T-helper 2 cell treated with Interferon-gamma antibody and Interleukin-4, amounts not matched to agents 5 μg/mL and 100 μg/mL, for 36 hours (primary cell): ENCODE results near the gene FGGY.

ENCODE experiments used
- DNase-seq: peaks from one replicate; pipeline ENCODE4 v3.0.0; 2021; ENCODE audit warnings: low spot score
- H3K27ac Mint-ChIP-seq: one replicate; pipeline ENCODE4 v1.8.0; 2021; ENCODE audit warnings: mild to moderate bottlenecking, mixed read lengths
- H3K27me3 Mint-ChIP-seq: one replicate; pipeline ENCODE4 v1.8.0; 2021; ENCODE audit warnings: low read depth, mixed read lengths
- H3K36me3 Mint-ChIP-seq: one replicate; pipeline ENCODE4 v1.8.0; 2021; ENCODE audit warnings: low read depth, mixed read lengths
- H3K4me1 Mint-ChIP-seq: one replicate; pipeline ENCODE4 v1.8.0; 2021; ENCODE audit warnings: low read depth, mixed read lengths
- H3K4me3 Mint-ChIP-seq: one replicate; pipeline ENCODE4 v1.8.0; 2022; ENCODE audit warnings: mild to moderate bottlenecking, moderate library complexity, mixed read lengths
- H3K9me3 Mint-ChIP-seq: one replicate; pipeline ENCODE4 v1.8.0; 2021; ENCODE audit warnings: mixed read lengths

The FGGY gene

DNA sequence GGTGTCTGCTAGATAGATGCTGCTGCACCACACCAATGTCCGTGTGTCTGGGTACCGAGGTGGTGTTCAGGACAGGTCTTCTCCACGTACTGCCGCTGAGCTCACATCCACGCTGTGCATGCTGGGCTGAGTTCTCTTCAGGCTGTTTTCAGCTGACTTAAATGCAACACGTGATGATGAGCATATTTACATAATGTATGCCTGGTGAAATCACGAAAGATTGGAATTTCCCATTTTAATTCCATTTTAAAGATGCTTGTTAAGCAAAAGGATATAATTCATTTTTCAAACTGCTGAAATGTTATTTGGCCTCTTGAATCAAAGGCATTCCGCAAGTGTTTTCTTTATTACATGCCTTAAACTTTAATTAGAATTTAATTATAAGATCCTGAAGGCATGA lies 107.9 kb downstream of the FGGY start:
- Mint-ChIP-seq H3K27me3 (no peaks in the 10 kb centered on the region), H3K27ac (no peak overlapping the region), H3K4me1 (peaks cover 5% of the 10 kb centered on the region), H3K9me3 (no peaks in the 10 kb centered on the region), H3K4me3 (no peak overlapping the region), H3K36me3 (no peaks in the 10 kb centered on the region)
- DNase-seq: no peak

DNA sequence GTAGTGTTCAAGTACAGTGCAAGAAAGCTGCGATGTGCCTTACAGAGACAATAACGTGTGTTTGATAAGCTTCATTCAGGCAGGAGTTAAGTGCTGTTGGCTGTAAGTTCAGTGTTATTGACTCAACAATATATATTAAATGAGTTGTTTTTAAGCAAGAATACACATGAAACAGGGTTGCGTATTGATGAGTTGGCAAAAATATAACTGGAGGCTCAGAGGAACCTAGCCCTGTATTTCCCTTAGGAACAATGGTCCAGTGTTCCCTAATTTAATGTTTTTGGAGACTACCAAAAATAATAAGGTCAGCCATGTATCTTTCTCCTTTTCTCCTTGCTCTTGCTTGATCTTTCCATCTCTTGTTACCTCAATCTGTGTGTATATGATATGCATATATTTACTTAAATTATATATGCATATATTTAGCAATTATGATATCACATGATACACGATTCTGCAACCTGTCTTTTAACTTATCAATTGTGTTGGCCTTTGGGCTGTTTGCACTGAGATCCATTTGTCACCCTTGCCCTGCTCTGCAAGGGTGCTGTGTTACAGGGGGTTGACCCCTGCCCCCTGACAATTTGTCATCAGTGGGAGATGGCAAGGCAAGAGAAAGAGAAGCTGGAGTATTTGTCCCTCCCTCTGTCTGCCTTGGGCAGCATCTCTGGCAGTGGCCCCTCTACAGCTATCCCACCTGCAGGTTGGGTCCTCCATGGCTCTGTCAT lies 109.7 kb downstream of the FGGY start:
- Mint-ChIP-seq H3K9me3 (no peaks in the 10 kb centered on the region), H3K27me3 (no peaks in the 10 kb centered on the region), H3K36me3 (no peaks in the 10 kb centered on the region), H3K4me1 (peaks cover 3% of the 10 kb centered on the region), H3K27ac (no peak overlapping the region), H3K4me3 (no peak overlapping the region)
- no peak for DNase-seq

GRCh38 chr1:59408608-59409240 lies 111.8 kb downstream of the FGGY start:
- H3K9me3 Mint-ChIP-seq: no peaks in the 10 kb centered on the region
- H3K27ac Mint-ChIP-seq: no peak overlapping the region
- no peaks in the 10 kb centered on the region for H3K36me3 Mint-ChIP-seq
- H3K4me1 Mint-ChIP-seq: peaks cover 3% of the 10 kb centered on the region
- no peaks in the 10 kb centered on the region for H3K27me3 Mint-ChIP-seq
- DNase-seq: no peak
- no peak overlapping the region for H3K4me3 Mint-ChIP-seq

DNA sequence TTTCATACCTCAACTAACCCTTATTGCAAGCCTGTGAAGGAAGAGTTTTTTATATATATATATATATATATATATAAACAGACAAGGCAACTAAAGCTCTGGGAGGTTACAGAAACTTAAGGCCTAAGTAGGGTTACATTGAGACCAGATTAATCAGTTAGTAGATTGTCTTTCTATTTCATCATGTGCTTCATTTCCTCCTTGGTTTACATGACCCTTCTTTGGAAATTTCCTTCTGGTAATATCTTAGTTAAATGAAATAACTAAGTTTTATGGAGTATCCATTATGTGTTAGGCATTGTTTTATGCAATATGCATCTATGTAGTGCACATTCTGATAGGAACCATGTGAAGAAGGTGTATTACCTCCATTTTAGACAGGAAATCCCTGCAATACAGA lies 112.7 kb downstream of the FGGY start:
- Mint-ChIP-seq H3K27me3 (no peaks in the 10 kb centered on the region), H3K36me3 (no peaks in the 10 kb centered on the region), H3K4me3 (no peak overlapping the region), H3K4me1 (peaks cover 3% of the 10 kb centered on the region), H3K27ac (no peak overlapping the region), H3K9me3 (no peaks in the 10 kb centered on the region)
- DNase-seq: no peak

DNA sequence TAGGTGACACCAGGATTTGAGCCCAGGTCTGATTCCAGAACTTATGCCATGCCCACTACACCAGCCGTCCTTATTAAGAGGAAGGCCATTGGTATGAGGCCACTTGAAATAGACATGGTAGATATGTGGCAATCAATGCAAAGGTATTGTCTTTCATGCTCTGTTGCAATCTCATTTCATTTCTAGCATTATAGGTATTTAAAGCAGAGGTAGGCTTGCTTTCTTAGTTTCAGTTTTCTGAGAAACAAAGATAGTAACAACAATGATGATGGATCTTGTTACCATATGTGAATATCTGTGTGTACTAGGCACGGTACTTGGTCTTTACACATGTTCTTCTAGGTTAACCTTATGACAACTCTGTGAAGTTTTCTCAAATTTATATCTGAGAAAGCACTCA lies 113.1 kb downstream of the FGGY start:
- no peak for DNase-seq
- Mint-ChIP-seq H3K4me3 (no peak overlapping the region), H3K4me1 (peaks cover 3% of the 10 kb centered on the region), H3K36me3 (no peaks in the 10 kb centered on the region), H3K27me3 (no peaks in the 10 kb centered on the region), H3K27ac (no peak overlapping the region), H3K9me3 (no peaks in the 10 kb centered on the region)

- Mint-ChIP-seq H3K4me3 (no peak overlapping the region), H3K27ac (no peak overlapping the region), H3K4me1 (peaks cover 3% of the 10 kb centered on the region), H3K27me3 (no peaks in the 10 kb centered on the region), H3K36me3 (no peaks in the 10 kb centered on the region), H3K9me3 (no peaks in the 10 kb centered on the region)
- no peak for DNase-seq
These were observed 113.6 kb downstream of the FGGY start for GRCh38 chr1:59410457-59410856.

- Mint-ChIP-seq H3K27me3 (no peaks in the 10 kb centered on the region), H3K9me3 (no peaks in the 10 kb centered on the region)
These were observed 114.3 kb downstream of the FGGY start for GRCh38 chr1:59411147-59411546.

GRCh38 chr1:59412718-59413326 lies 115.9 kb downstream of the FGGY start:
- Mint-ChIP-seq H3K27me3 (no peaks in the 10 kb centered on the region), H3K4me1 (peaks cover 5% of the 10 kb centered on the region), H3K4me3 (no peak overlapping the region), H3K27ac (no peak overlapping the region), H3K9me3 (no peaks in the 10 kb centered on the region), H3K36me3 (no peaks in the 10 kb centered on the region)
- DNase-seq: no peak

More at GRCh38 chr1:59411147-59411546, 114.3 kb downstream of the FGGY start:
- no peak overlapping the region for H3K4me3 Mint-ChIP-seq
- no peak for DNase-seq
- no peaks in the 10 kb centered on the region for H3K36me3 Mint-ChIP-seq
- H3K4me1 Mint-ChIP-seq: peaks cover 3% of the 10 kb centered on the region
- no peak overlapping the region for H3K27ac Mint-ChIP-seq

GRCh38 chr1:59413327-59413720 lies 116.4 kb downstream of the FGGY start:
- peaks cover 5% of the 10 kb centered on the region for H3K4me1 Mint-ChIP-seq
- H3K9me3 Mint-ChIP-seq: no peaks in the 10 kb centered on the region
- no peaks in the 10 kb centered on the region for H3K36me3 Mint-ChIP-seq
- H3K27me3 Mint-ChIP-seq: no peaks in the 10 kb centered on the region
- H3K4me3 Mint-ChIP-seq: no peak overlapping the region
- no peak for DNase-seq
- no peak overlapping the region for H3K27ac Mint-ChIP-seq

DNA sequence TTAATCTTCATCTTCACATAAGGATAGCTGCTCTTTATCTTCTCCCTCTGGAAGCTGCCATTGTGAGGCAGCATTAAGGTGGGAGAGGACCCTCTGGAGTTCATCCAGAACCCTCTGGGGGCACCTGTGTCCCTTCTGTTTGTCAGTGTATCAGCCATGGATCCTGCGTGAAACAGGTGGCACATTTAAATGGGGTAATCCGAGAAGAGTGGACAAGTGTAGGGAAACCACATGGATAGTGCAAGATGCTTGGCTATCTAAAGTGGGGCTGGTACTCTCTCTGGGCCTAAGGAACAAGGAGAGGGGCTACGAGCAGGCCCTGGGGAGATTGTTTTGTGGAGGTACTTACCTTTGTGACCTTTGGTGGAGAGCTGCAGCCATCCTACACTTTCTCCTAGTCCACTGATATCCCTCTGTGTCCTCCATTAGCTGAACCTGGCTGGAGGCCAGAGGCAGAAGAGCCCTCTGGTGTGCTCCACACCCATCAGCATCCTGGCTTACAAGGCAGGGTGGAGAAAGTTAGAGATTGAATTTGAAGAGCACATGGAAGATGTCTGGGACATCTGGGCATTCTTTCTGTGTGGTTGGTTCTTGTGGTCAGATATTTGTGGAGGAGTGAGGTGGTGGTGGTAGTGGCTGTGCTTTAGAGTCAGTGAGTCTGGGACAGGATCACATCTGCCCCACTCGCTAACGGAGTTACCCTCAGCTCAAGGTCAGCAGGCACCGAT lies 117.7 kb downstream of the FGGY start:
- no peaks in the 10 kb centered on the region for H3K36me3 Mint-ChIP-seq
- H3K4me1 Mint-ChIP-seq: peaks cover 2% of the 10 kb centered on the region
- no peak overlapping the region for H3K27ac Mint-ChIP-seq
- no peaks in the 10 kb centered on the region for H3K9me3 Mint-ChIP-seq
- no peaks in the 10 kb centered on the region for H3K27me3 Mint-ChIP-seq
- no peak for DNase-seq
- H3K4me3 Mint-ChIP-seq: no peak overlapping the region

DNA sequence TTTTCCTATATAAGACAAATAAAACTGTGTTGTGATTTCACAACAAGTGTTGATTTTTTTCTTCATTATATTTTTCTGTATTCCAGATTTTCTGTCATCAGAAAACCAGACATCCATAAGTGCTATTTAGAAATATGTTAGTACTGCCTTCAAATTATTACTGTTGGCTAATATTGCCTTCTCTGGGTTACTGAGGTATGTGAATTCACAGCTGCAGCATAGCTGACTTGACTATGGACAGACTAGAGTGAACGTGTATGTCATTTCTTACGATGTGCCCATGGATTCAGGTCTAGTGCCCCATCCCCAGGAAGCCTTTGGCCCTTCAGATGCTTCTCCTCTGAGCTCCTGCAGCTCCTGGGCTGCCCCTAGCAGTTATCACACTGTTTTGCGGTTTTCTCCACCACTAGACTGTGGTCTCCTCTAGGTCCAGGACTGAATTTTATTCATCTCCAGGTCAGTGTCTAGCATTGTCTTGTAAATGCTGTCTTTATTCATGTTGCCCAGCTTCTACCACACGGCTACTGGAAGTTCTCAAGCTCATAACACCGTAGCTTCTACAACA lies 118.5 kb downstream of the FGGY start:
- no peak overlapping the region for H3K4me3 Mint-ChIP-seq
- no peak overlapping the region for H3K27ac Mint-ChIP-seq
- no peaks in the 10 kb centered on the region for H3K27me3 Mint-ChIP-seq
- no peaks in the 10 kb centered on the region for H3K36me3 Mint-ChIP-seq
- H3K4me1 Mint-ChIP-seq: peaks cover 2% of the 10 kb centered on the region
- no peak for DNase-seq
- H3K9me3 Mint-ChIP-seq: no peaks in the 10 kb centered on the region

DNA sequence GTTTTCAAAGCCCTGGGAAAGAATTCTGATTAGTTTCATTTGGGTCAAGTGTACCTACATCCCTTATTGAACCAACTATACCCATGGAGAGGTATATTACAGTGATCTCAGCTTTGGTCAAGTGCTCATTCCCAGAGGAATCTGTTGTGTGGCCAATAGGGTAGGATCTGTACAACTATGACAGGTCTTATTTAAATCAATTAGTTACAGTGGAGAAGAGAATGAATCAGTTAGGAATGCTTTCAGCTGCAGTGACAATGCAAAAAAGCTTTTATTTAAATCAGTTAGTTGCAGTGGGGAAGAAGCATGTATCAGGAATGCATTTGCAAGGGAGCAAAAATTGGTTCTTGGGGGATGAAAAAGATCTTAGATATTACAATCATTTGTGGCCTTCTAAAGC lies 119.0 kb downstream of the FGGY start:
- DNase-seq: no peak
- no peaks in the 10 kb centered on the region for H3K36me3 Mint-ChIP-seq
- no peaks in the 10 kb centered on the region for H3K27me3 Mint-ChIP-seq
- H3K4me3 Mint-ChIP-seq: no peak overlapping the region
- H3K27ac Mint-ChIP-seq: no peak overlapping the region
- peaks cover 2% of the 10 kb centered on the region for H3K4me1 Mint-ChIP-seq
- H3K9me3 Mint-ChIP-seq: no peaks in the 10 kb centered on the region

- Mint-ChIP-seq H3K36me3 (no peaks in the 10 kb centered on the region), H3K27ac (no peak overlapping the region), H3K9me3 (no peaks in the 10 kb centered on the region), H3K4me1 (peaks cover 2% of the 10 kb centered on the region), H3K27me3 (no peaks in the 10 kb centered on the region), H3K4me3 (no peak overlapping the region)
- no peak for DNase-seq
These were observed 120.5 kb downstream of the FGGY start for GRCh38 chr1:59417406-59417805.
